PC-9 (cell line): ENCODE data around the gene ADAMTSL1. TPM values are rescaled to one million over a fixed set of nuclear protein-coding genes. Genes with fewer than 3 reads are reported as not detected.

ENCODE experiments used
- BruUV-seq: library from RNA; stranded (reverse); fragments of 400-500 nt; replicated peaks from 2 replicates; lab custom pipeline; 2021; lab: Mats Ljungman, UMichigan
- CTCF ChIA-PET: fragments of 300-600 bp; sonication (Branson Sonifier 250); formaldehyde crosslinking; loops from one replicate; lab custom pipeline; 2022; ENCODE audit warnings: antibody characterized with exemption; lab: Charles Lee
- POLR2A ChIA-PET: fragments of 300-600 bp; sonication (Branson Sonifier 250); formaldehyde crosslinking; loops from one replicate; lab custom pipeline; 2022; ENCODE audit warnings: antibody characterized with exemption; ENCODE audit not compliant: unreplicated experiment; lab: Charles Lee
- DNase-seq, 2 experiments: peaks; one replicate each; pipeline versions ENCODE4 v3.0.0 to v3.0.0-alpha.2; 2015 to 2022; ENCODE audit warnings: mixed read lengths in 1 of 2
- H2AFZ ChIP-seq: fragments of 200-600 bp; sonication (generic); 2 replicates; pipeline ENCODE4 v1.8.1; 2017; ENCODE audit warnings: antibody characterized with exemption
- H3F3A ChIP-seq: fragments of 200-600 bp; sonication (generic); 2 replicates; pipeline ENCODE4 v1.8.1; 2017; ENCODE audit warnings: antibody characterized with exemption, mild to moderate bottlenecking, low read depth; ENCODE audit not compliant: insufficient read depth
- H3K27ac ChIP-seq: fragments of 200-600 bp; sonication (generic); 2 replicates; pipeline ENCODE4 v1.6.1; 2016; ENCODE audit warnings: mixed run types
- H3K27me3 ChIP-seq: fragments of 200-600 bp; sonication (generic); 2 replicates; pipeline ENCODE4 v1.6.1; 2016; ENCODE audit warnings: low read depth, mixed run types; ENCODE audit not compliant: insufficient read depth
- H3K36me3 ChIP-seq: fragments of 200-600 bp; sonication (generic); 2 replicates; pipeline ENCODE4 v1.6.1; 2016; ENCODE audit warnings: low read depth, mixed run types
- H3K4me1 ChIP-seq: fragments of 200-600 bp; sonication (generic); replicated peaks from 2 replicates; pipeline ENCODE4 v1.6.1; 2016; ENCODE audit warnings: mixed run types; ENCODE audit not compliant: insufficient read depth
- H3K4me2 ChIP-seq: fragments of 200-600 bp; sonication (generic); 2 replicates; pipeline ENCODE4 v1.6.1; 2017; ENCODE audit warnings: mixed run types
- H3K4me3 ChIP-seq: fragments of 200-600 bp; sonication (generic); 2 replicates; pipeline ENCODE4 v1.6.1; 2016; ENCODE audit warnings: mixed run types
- H3K79me2 ChIP-seq: fragments of 200-600 bp; sonication (generic); 2 replicates; pipeline ENCODE4 v1.6.1; 2017; ENCODE audit warnings: low read depth, mixed run types
- H3K9me2 ChIP-seq: fragments of 200-600 bp; sonication (generic); 2 replicates; pipeline ENCODE4 v1.8.1; 2017; ENCODE audit warnings: mild to moderate bottlenecking; ENCODE audit not compliant: insufficient read depth
- H3K9me3 ChIP-seq: fragments of 200-600 bp; sonication (generic); 2 replicates; pipeline ENCODE4 v1.8.1; 2016; ENCODE audit warnings: low read depth; ENCODE audit not compliant: insufficient read depth
- H4K20me1 ChIP-seq: fragments of 200-600 bp; sonication (generic); 2 replicates; pipeline ENCODE4 v1.8.1; 2017; ENCODE audit not compliant: insufficient read depth
- EZH2 ChIP-seq: fragments of 200-600 bp; sonication (generic); IDR thresholded peaks from 2 replicates; pipeline ENCODE4 v1.8.0; 2017; ENCODE audit warnings: antibody characterized with exemption, low read depth
- intact Hi-C: fragments of 100-400 bp; cut with micrococcal nuclease; formaldehyde crosslinking; loops from one replicate; pipeline ENCODE4 v1.10.0; 2022; ENCODE audit not compliant: unreplicated experiment
- total RNA-seq: library from RNA; stranded (reverse); gene quantifications from 2 replicates; pipeline ENCODE4 v1.2.3, GENCODE V29; 2021
- TF ChIP-seq, protein P1 (sequence below): fragments of 200-600 bp; sonication (generic); conservative IDR thresholded peaks from 2 replicates; pipeline ENCODE4 v1.6.1; 2017; ENCODE audit warnings: mixed run types, antibody characterized with exemption, mild to moderate bottlenecking, moderate library complexity

ADAMTSL1 gene
- total RNA-seq, 1 experiment from 2014 or later: not detected

DNA sequence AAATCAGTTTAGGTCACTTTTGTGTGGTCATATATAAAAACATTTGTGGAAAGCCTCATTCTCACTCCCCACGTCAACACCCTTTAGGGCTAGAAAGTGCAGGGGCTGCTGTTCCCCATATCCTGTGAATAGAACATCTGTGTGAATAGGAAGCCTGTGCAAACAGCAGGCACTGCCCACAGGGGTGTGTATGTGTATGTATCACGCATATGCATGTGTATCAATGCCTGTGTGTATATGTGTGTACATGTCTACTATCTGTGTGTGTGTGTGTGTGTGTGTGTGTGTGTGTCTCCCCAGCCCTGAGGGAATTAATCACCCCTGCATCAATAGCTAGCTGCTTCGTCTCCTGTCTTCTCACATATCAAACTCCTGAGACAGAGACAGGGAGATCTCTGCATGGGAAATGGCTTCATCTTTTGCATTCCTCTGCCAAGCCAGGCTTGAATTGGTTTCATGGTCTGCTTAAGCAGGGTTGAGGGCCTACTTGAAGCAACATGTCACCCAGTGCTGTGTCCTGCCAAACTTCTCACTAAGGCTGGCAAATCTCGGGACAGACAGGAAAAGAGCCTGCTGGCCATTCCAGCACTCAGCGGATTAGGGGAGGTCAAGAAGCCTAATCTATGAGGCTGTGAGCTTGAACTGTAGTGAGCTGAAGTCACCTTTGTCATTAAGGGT is 265.8 kb downstream of the ADAMTSL1 start:
- Histone ChIP-seq H3K36me3 (no peaks in the 10 kb centered on the region), H3K9me3 (no peaks in the 10 kb centered on the region), H3K4me2 (no peak overlapping the region), H3F3A (no peaks in the 10 kb centered on the region), H3K4me3 (no peak overlapping the region), H3K79me2 (no peaks in the 10 kb centered on the region), H4K20me1 (no peaks in the 10 kb centered on the region), H3K4me1 (no peaks in the 10 kb centered on the region), H2AFZ (no peak overlapping the region), H3K27ac (no peak overlapping the region), H3K27me3 (no peaks in the 10 kb centered on the region), H3K9me2 (no peaks in the 10 kb centered on the region)
- ChIA-PET POLR2A (no interaction called here), CTCF (no interaction called here)
- intact Hi-C loops: no loop called here
- no peak for DNase-seq
- BruUV-seq: no TSS peak
- TF ChIP-seq, protein P1, sequence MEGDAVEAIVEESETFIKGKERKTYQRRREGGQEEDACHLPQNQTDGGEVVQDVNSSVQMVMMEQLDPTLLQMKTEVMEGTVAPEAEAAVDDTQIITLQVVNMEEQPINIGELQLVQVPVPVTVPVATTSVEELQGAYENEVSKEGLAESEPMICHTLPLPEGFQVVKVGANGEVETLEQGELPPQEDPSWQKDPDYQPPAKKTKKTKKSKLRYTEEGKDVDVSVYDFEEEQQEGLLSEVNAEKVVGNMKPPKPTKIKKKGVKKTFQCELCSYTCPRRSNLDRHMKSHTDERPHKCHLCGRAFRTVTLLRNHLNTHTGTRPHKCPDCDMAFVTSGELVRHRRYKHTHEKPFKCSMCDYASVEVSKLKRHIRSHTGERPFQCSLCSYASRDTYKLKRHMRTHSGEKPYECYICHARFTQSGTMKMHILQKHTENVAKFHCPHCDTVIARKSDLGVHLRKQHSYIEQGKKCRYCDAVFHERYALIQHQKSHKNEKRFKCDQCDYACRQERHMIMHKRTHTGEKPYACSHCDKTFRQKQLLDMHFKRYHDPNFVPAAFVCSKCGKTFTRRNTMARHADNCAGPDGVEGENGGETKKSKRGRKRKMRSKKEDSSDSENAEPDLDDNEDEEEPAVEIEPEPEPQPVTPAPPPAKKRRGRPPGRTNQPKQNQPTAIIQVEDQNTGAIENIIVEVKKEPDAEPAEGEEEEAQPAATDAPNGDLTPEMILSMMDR: no peak
- no peak for TF ChIP-seq EZH2

DNA sequence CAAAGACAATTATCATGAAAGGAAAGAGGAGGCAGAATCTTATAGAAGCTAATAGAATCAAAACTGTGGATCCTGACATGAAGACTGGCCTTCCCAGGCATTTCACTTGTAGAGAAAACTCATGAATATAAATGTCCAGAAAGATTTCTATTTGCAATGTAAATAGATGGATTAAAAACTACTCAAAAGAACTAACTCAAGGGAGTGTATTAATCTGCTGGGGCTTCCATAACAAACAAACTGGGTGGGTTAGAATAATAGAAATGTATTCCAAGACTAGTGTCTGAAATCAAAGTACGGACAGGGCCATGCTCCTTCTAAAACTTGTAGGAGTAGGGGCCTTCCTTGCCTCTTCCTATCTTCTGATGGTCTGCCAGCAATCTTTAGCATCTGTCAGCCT is 267.4 kb downstream of the ADAMTSL1 start:
- Histone ChIP-seq H3K79me2 (no peaks in the 10 kb centered on the region), H2AFZ (no peak overlapping the region), H3K9me2 (no peaks in the 10 kb centered on the region), H3F3A (no peaks in the 10 kb centered on the region), H3K36me3 (no peaks in the 10 kb centered on the region), H3K9me3 (no peaks in the 10 kb centered on the region), H3K27ac (no peak overlapping the region), H3K4me2 (no peak overlapping the region), H4K20me1 (no peaks in the 10 kb centered on the region), H3K4me1 (no peaks in the 10 kb centered on the region), H3K27me3 (no peaks in the 10 kb centered on the region), H3K4me3 (no peak overlapping the region)
- no peak for DNase-seq
- ChIA-PET POLR2A (no interaction called here), CTCF (no interaction called here)
- TF ChIP-seq EZH2: no peak
- TF ChIP-seq, protein P1: no peak
- intact Hi-C loops: no loop called here
- no TSS peak for BruUV-seq

DNA sequence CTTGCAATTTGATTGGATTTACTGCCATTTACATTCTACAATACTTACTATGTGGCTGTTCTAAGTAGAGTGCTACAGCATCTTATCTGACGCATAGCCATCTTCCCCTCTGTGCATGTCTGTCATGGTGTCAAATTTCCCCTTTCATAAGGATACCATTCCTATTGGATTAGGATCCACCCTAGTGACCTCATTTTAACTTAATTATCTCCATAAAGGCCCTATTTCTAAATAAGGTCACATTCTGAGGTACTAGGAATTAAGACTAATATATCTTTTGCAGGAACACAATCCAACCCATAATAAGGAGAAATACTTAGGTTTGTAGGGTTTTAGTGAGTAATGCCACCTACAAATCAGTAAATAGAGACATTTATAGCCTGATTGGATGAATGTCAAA is 268.0 kb downstream of the ADAMTSL1 start:
- H3K27me3 ChIP-seq: no peaks in the 10 kb centered on the region
- H2AFZ ChIP-seq: no peak overlapping the region
- no peaks in the 10 kb centered on the region for H3K9me2 ChIP-seq
- no peaks in the 10 kb centered on the region for H3K36me3 ChIP-seq
- TF ChIP-seq, protein P1: no peak
- no peaks in the 10 kb centered on the region for H3K79me2 ChIP-seq
- DNase-seq: no peak
- intact Hi-C loops: no loop called here
- H3K4me3 ChIP-seq: no peak overlapping the region
- H3F3A ChIP-seq: no peaks in the 10 kb centered on the region
- ChIA-PET CTCF (no interaction called here), POLR2A (no interaction called here)
- no peak overlapping the region for H3K27ac ChIP-seq
- H3K9me3 ChIP-seq: no peaks in the 10 kb centered on the region
- H3K4me1 ChIP-seq: no peaks in the 10 kb centered on the region
- BruUV-seq: no TSS peak
- no peaks in the 10 kb centered on the region for H4K20me1 ChIP-seq
- H3K4me2 ChIP-seq: no peak overlapping the region
